ENCODE results near the gene ELAVL2. TPM values are rescaled to one million over a fixed set of nuclear protein-coding genes. Genes with fewer than 3 reads are reported as not detected.

Gene ELAVL2
- total and polyA plus RNA-seq, 5 donors: 0.07 to 0.32 TPM; not detected in 3

DNA sequence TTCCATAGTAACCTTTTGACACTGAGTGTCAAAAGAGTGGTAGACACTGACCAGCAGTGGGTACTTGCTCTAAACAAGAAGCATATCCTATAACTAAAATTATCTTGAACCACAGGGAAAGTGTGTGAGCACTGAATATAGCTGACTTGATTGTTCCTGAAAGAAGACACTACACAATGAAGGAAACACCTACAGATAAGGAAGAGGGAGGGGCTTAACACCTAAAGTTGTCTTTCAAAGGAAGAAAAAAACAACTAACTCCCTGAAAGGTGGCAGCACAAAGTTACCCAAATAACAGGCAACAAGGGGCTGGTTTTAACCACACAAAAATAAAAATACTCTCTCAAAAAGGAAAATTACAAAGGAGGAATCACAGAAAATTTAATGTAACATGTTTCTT lies 6.6 kb downstream of the ELAVL2 start:
- Histone ChIP-seq H3K9me3 (ENCODE audit: control insufficient read depth, low read length) (no peaks in the 10 kb centered on the region), H3K27ac (ENCODE audit: low read length) (no peak overlapping the region), H3K4me1 (ENCODE audit: control insufficient read depth, insufficient read depth, low read length) (no peaks in the 10 kb centered on the region), H3K4me3 (ENCODE audit: low read length) (no peak overlapping the region), H3K27me3 (ENCODE audit: control insufficient read depth, insufficient read depth) (peaks cover 3% of the 10 kb centered on the region)
- intact Hi-C loops (cut with DNase I): no loop called here
- DNase-seq (no peak), ATAC-seq (no peak)

DNA sequence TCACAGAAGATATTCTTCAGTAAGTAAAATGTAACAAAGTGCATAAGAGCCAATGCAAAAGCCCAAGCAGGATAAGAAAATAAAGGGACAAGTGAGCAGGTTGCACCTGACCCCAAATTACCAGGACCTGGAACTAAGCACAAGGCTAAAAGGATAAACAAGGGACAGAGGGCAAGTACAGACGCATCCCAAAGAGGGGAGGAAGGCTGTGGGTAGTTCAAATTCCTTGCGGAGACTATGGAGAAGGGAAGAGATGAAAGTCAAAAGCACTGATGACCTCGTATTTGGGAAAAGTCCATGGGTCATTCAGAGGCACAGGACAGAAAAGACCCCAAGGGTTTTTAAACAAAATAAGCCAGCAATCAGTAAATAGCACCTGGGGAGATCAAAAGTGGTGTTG lies 11.8 kb downstream of the ELAVL2 start:
- intact Hi-C loops (cut with DNase I): no loop called here
- peaks cover 3% of the 10 kb centered on the region for H3K27me3 ChIP-seq (ENCODE audit: control insufficient read depth, insufficient read depth)
- no peaks in the 10 kb centered on the region for H3K9me3 ChIP-seq (ENCODE audit: control insufficient read depth, low read length)
- no peak for DNase-seq
- no peaks in the 10 kb centered on the region for H3K4me1 ChIP-seq (ENCODE audit: control insufficient read depth, insufficient read depth, low read length)
- no peak overlapping the region for H3K27ac ChIP-seq (ENCODE audit: low read length)
- no peak for ATAC-seq
- H3K4me3 ChIP-seq (ENCODE audit: low read length): no peak overlapping the region
- 52% methylated on average over 3 of the region's 3 CpGs for WGBS

GRCh38 chr9:23812673-23813072 lies 13.4 kb downstream of the ELAVL2 start:
- Histone ChIP-seq H3K4me1 (ENCODE audit: control insufficient read depth, insufficient read depth, low read length) (no peaks in the 10 kb centered on the region), H3K4me3 (ENCODE audit: low read length) (no peak overlapping the region), H3K9me3 (ENCODE audit: control insufficient read depth, low read length) (no peaks in the 10 kb centered on the region), H3K27me3 (ENCODE audit: control insufficient read depth, insufficient read depth) (no peaks in the 10 kb centered on the region), H3K27ac (ENCODE audit: low read length) (no peak overlapping the region)
- intact Hi-C loops (cut with DNase I): no loop called here
- no peak for DNase-seq
- WGBS: 89% methylated on average over 1 of the region's 1 CpG
- no peak for ATAC-seq

- DNase-seq (no peak), ATAC-seq (no peak)
- H3K4me1 ChIP-seq (ENCODE audit: control insufficient read depth, insufficient read depth, low read length): no peaks in the 10 kb centered on the region
- no peaks in the 10 kb centered on the region for H3K9me3 ChIP-seq (ENCODE audit: control insufficient read depth, low read length)
- intact Hi-C loops (cut with DNase I): no loop called here
- H3K4me3 ChIP-seq (ENCODE audit: low read length): no peak overlapping the region
- no peak overlapping the region for H3K27ac ChIP-seq (ENCODE audit: low read length)
- no peaks in the 10 kb centered on the region for H3K27me3 ChIP-seq (ENCODE audit: control insufficient read depth, insufficient read depth)
- WGBS: 59% methylated on average over 2 of the region's 2 CpGs
These were observed 14.4 kb downstream of the ELAVL2 start for GRCh38 chr9:23811633-23812032.

DNA sequence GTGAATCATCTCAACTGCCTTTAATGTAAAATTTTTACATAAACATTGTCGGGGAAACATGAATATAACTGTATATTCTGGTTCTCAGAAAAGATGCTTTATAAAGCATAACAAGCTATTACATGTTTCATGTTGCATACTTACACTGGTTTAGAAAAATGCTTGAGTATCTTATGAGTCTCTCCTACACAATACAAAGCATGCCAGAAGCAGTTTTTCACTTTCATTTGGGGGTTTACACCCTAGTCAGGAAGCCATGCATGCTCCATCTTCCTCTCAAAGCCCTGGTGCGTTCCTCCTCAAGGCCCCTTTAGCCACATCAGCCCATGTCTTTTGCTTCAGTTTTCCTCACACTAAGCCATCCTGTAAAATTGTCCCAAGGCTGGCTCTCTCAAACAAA lies 22.8 kb downstream of the ELAVL2 start:
- WGBS: 83% methylated on average over 2 of the region's 2 CpGs
- intact Hi-C loops (cut with DNase I): no loop called here
- no peak for ATAC-seq
- Histone ChIP-seq H3K27ac (ENCODE audit: low read length) (no peak overlapping the region), H3K27me3 (ENCODE audit: control insufficient read depth, insufficient read depth) (no peaks in the 10 kb centered on the region), H3K4me3 (ENCODE audit: low read length) (no peak overlapping the region), H3K4me1 (ENCODE audit: control insufficient read depth, insufficient read depth, low read length) (no peaks in the 10 kb centered on the region), H3K9me3 (ENCODE audit: control insufficient read depth, low read length) (no peaks in the 10 kb centered on the region)
- DNase-seq: no peak

DNA sequence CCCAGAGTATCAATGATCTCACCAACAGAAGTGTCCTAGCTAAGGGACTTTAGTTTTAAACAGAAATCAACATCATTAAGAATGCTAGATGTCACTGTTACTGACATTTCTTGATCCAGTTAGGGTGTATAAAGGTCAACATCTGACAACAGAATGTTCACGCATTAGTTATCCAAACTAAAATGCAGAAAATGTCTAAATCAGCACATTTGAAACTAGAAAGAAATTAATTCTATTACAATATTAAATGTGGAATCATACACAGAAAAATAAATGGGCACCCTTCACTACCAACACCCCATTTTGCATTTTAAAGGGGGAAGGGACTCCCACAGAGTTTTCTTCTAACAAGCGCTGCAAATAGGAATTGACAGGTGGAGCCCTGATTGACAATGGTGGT lies 24.5 kb downstream of the ELAVL2 start:
- intact Hi-C loops (cut with DNase I): no loop called here
- H3K4me1 ChIP-seq (ENCODE audit: control insufficient read depth, insufficient read depth, low read length): no peaks in the 10 kb centered on the region
- H3K4me3 ChIP-seq (ENCODE audit: low read length): no peak overlapping the region
- ATAC-seq (no peak), DNase-seq (no peak)
- WGBS: 84% methylated on average over 2 of the region's 2 CpGs
- no peaks in the 10 kb centered on the region for H3K9me3 ChIP-seq (ENCODE audit: control insufficient read depth, low read length)
- H3K27me3 ChIP-seq (ENCODE audit: control insufficient read depth, insufficient read depth): no peaks in the 10 kb centered on the region
- H3K27ac ChIP-seq (ENCODE audit: low read length): no peak overlapping the region

- no peak overlapping the region for H3K27ac ChIP-seq (ENCODE audit: low read length)
- no peak for ATAC-seq
- no peaks in the 10 kb centered on the region for H3K9me3 ChIP-seq (ENCODE audit: control insufficient read depth, low read length)
- no peak overlapping the region for H3K4me3 ChIP-seq (ENCODE audit: low read length)
- H3K27me3 ChIP-seq (ENCODE audit: control insufficient read depth, insufficient read depth): no peaks in the 10 kb centered on the region
- no peaks in the 10 kb centered on the region for H3K4me1 ChIP-seq (ENCODE audit: control insufficient read depth, insufficient read depth, low read length)
- intact Hi-C loops (cut with DNase I): no loop called here
- no peak for DNase-seq
These were observed 26.5 kb downstream of the ELAVL2 start for GRCh38 chr9:23799521-23799920.

- Histone ChIP-seq H3K27me3 (ENCODE audit: control insufficient read depth, insufficient read depth) (no peaks in the 10 kb centered on the region), H3K4me1 (ENCODE audit: control insufficient read depth, insufficient read depth, low read length) (no peaks in the 10 kb centered on the region), H3K9me3 (ENCODE audit: control insufficient read depth, low read length) (no peaks in the 10 kb centered on the region), H3K4me3 (ENCODE audit: low read length) (no peak overlapping the region), H3K27ac (ENCODE audit: low read length) (no peak overlapping the region)
- WGBS: 75% methylated on average over 4 of the region's 4 CpGs
- intact Hi-C loops (cut with DNase I): no loop called here
- DNase-seq: no peak
- ATAC-seq: no peak
These were observed 27.7 kb downstream of the ELAVL2 start for GRCh38 chr9:23798325-23798724.

DNA sequence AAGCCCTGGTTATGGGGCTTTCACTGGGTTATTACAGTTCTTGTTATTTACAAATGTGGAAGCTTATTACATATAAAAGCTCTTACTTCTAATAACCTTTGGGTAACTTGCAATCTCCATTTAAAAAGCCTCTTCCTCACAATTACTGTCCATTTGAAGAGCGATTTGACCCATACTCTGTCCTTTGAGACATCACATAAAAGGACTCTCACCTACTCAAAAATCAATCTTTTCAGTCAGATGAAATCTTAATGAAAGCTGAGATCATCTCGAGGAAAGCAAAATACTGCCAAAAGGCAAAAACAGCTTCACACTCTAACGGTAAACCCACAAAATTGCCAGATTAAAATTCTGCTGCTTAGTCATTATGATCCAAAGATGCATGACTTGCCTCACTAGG lies 29.8 kb downstream of the ELAVL2 start:
- Histone ChIP-seq H3K27ac (ENCODE audit: low read length) (no peak overlapping the region), H3K4me1 (ENCODE audit: control insufficient read depth, insufficient read depth, low read length) (no peaks in the 10 kb centered on the region), H3K9me3 (ENCODE audit: control insufficient read depth, low read length) (no peaks in the 10 kb centered on the region), H3K27me3 (ENCODE audit: control insufficient read depth, insufficient read depth) (no peaks in the 10 kb centered on the region), H3K4me3 (ENCODE audit: low read length) (no peak overlapping the region)
- intact Hi-C loops (cut with DNase I): no loop called here
- WGBS: 87% methylated on average over 3 of the region's 3 CpGs
- DNase-seq (no peak), ATAC-seq (no peak)

DNA sequence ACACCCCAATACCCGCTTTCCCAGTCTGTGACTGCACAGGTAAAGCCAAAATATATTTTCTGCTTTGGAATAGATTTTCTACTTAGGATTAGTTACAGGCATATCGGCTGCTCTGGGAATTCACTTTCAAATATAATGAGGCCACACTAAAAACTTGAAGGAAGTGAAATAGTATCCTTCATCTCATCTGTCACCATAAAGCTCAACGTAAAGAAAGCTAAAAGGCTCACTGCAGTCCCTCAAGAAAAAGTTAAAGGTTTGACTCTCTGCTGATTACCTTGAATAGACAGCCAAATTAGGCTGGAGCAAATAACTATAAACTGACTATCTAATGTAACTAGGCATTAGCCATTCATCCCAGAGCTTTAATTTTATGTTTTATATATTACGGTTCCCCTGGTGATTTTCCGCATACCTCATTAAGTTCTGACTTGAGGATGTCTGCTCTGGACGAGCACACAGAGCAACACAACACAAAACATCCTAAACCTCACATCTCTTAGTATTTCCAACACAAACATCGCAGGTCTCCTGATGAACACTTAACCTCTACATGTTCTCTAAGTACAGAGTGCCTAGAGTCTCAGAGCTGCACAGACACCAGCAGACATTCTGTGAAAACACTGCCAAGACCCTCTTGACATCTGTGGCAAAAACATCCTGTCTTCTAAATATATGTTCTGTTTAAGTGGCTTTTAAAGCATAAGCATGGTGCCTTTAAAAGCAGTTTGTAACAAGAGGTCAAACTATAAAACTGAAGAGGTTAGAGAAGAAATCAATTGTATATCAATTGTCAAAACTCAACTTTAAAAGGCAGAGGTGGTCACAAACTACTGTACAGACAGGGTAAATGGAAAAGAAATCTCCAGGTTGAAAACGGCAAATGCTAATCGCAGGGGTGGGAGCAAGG lies 35.4 kb downstream of the ELAVL2 start:
- intact Hi-C loops (cut with DNase I): no loop called here
- 73% methylated on average over 9 of the region's 9 CpGs for WGBS
- H3K27ac ChIP-seq (ENCODE audit: low read length): no peak overlapping the region
- H3K9me3 ChIP-seq (ENCODE audit: control insufficient read depth, low read length): no peaks in the 10 kb centered on the region
- no peaks in the 10 kb centered on the region for H3K4me1 ChIP-seq (ENCODE audit: control insufficient read depth, insufficient read depth, low read length)
- no peak overlapping the region for H3K4me3 ChIP-seq (ENCODE audit: low read length)
- ATAC-seq (no peak), DNase-seq (no peak)
- no peaks in the 10 kb centered on the region for H3K27me3 ChIP-seq (ENCODE audit: control insufficient read depth, insufficient read depth)

DNA sequence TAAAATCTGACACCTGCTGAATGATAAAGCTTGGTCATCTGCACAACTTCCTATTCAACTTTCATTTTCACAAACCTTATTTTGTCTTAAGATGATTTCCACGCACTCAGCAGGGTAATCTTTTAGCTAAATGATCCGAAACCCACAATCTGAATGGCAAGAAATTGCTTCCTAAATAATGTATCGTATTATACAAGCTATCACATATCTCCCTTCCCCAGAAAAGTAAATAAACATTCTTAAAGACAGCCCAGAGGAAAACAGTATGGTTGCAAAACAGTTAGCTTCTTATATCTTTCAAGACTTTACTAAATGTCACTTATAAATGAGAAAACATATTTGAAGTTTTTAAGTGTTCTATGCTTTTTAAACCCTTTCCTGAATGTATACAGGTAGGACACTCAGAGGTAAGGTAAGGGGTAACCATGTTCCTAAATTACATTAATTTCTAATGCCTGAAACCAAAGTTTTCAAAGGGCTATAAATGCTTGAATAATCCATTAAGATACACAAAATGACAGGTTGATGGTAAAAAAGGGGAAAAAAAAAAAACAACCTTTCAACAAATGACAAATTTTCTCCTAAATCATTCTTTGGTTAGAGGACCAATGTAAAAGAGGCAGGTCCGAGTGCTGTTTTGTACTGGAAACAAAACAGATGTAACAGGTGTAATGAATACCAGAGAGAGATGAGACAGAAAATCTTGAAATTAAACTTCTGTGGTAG lies 36.3 kb downstream of the ELAVL2 start:
- DNase-seq: no peak
- Histone ChIP-seq H3K27ac (ENCODE audit: low read length) (no peak overlapping the region), H3K4me1 (ENCODE audit: control insufficient read depth, insufficient read depth, low read length) (no peaks in the 10 kb centered on the region), H3K4me3 (ENCODE audit: low read length) (no peak overlapping the region), H3K9me3 (ENCODE audit: control insufficient read depth, low read length) (no peaks in the 10 kb centered on the region), H3K27me3 (ENCODE audit: control insufficient read depth, insufficient read depth) (no peaks in the 10 kb centered on the region)
- WGBS: 80% methylated on average over 4 of the region's 4 CpGs
- ATAC-seq: no peak
- intact Hi-C loops (cut with DNase I): no loop called here

All from right cardiac atrium (tissue), 5 donors.